ENCODE data around the gene FOXN1.

FOXN1 gene

DNA sequence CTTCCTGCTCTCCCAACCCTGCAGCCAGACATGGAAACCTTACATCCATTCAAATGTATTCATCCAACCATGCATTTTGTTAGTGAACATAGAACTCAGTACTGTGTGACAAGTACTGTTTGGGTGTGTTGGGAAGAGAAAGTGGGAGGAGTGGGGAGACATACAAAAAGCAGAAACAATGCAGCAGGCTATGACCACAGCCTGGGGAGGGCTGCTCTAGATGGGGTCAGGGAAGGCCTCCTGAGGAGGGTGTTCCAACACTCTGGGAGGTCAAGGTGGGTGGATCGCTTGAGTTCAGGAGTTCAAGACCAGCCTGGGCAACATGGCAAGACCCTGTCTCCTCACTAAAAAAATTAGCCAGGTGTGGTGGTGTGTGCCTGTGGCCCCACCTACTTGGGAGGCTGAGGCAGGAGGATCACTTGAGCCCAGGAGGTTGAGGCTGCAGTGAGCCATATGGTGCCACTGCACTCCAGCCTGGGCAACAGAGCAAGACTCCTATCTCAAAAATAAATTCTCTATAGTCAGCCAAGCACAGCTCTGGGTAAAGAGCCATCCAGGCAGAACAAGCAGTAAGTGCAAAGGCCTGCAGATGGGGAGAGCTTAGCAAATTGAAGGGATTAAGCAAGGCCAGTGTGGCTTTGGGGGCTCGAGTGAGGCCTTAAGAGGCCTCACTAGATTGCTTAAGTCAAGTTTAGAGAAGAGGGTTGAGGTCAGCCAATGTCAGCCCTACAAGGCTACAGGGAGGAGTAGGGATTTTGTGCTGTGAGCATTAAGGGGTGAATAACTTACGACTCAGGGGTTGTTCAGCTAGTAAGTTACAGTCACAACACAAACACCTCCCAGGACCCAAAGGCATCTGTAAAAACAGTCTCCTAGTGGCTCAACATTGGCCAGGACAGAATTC is 27.2 kb upstream of the FOXN1 start:
- no peak for DNase-seq (ENCODE audit: low spot score)

DNA sequence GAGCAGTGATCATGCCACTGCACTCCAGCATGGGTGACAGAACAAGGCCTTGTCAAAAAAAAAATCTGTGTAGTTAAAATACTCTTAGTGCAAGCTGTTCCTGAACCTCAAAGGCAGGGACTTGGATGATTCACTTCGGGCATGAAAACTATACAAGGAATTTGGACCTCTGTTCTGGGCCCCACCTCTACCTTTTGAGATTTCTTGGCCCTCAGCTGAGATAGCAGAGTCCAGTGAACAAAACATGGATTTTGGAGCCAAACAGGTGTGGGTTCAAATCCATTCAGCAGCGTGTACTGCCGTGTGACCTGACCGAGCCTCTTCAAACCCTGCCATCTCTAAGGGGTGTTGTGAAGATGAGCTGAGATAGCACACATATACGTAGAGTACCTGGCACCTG is 25.9 kb upstream of the FOXN1 start:
- no peak for DNase-seq (ENCODE audit: low spot score)

DNA sequence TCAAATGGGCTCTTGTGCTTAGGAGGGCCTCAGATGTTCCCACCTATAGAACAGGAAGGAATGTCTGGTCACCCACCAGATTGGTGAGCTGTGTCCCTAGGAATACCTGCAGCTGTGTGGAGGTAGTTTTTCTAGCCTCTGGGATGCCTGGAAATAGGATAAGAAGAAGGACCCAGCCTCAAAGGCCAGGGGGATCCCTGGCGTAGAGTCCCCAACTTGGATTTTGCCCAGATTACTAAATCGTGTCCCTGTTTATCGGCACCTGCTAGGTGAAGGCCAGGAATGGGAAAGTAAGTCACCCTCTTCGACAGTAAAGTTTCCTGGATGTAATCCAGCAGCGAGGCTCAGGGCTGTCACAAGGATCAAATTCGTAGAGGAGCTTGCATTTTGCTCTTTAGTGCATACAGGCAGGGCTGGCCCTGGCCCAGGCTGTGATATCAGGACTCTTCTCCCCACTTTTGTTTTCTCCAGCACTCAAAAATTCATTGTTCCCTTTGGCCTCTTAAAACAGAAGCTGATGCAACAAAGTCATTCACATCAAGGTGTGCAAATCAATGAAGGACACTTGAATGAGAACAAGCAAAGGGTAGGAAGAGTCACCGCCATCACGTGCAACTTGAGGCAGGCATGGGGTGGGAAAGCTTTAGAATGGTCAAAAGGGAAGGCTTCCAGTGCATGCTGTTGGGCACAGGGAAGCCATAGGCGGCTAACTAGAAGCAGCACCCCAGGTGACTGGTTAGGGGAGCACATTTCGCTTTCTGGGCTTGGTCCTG is 25.2 kb upstream of the FOXN1 start:
- no peak for DNase-seq (ENCODE audit: low spot score)

DNA sequence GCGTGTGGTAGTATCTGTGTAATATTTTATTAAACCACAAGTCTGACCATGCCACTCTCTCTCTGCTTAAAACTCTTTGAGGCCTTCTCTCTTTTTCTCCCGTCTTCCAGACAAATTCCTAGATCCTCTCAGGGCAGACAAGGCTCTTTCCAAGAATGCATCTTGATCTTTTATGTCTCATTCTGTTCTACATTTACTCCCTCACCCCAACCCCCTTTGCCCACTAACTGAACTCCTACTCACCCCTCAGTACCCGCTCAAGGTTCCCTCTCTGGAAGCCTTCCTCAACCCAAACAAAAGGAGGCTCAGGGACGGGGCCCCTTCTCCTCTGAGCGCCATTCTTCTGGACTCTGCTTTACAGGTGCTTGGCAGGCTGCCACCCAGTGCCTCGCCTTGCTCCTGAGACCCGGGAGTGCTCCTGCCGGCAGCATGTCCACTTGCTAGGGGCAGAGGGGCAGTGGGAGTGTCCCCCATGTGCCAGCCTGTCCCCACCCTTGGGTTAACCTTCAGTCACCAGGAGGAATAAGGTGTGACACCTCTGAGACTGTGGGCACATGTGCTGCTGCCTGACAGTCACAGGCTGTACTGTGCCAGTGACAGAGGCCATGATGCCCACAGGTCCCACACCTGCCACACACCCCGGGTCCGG is 23.5 kb upstream of the FOXN1 start:
- no peak for DNase-seq (ENCODE audit: low spot score)

DNA sequence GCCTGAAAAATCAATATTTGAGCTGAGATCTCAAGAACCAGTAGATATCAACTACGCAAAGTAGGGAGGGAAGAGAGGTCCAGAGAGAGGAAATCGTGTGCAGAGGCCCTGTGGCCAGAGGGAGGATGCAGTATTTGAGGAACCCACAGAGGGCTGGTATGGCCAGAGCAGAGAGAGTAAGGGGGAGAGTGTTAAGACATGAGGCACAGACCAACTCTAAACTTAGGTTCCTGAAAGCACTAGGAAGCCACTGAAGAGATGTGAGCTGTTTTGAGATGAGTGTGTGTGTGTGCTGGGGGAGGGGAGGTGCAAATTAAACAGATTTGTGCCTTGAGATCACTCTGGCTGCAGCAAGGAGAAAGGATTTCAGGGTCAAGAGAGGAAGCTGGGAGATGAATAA is 21.9 kb upstream of the FOXN1 start:
- no peak for DNase-seq (ENCODE audit: low spot score)

DNA sequence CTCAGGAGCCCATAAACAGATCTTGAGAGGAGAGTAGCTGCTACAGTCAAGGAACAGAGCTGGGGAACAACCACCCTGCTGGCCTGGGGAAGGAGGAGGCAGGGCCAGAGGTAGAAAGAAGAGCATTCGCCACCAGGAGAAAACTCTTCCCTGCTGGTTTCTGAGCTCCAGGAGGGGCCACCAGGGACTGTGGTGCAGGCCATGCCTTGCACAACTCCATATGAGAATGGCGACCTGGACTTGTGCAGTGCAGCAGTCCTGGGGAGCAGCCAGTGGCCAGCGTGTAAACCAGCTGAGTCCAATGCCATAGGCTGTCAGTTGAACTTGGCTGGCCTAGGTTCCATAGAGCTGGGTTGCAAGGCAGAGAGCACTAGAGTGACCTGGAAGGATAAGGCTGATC is 21.1 kb upstream of the FOXN1 start:
- no peak for DNase-seq (ENCODE audit: low spot score)

DNA sequence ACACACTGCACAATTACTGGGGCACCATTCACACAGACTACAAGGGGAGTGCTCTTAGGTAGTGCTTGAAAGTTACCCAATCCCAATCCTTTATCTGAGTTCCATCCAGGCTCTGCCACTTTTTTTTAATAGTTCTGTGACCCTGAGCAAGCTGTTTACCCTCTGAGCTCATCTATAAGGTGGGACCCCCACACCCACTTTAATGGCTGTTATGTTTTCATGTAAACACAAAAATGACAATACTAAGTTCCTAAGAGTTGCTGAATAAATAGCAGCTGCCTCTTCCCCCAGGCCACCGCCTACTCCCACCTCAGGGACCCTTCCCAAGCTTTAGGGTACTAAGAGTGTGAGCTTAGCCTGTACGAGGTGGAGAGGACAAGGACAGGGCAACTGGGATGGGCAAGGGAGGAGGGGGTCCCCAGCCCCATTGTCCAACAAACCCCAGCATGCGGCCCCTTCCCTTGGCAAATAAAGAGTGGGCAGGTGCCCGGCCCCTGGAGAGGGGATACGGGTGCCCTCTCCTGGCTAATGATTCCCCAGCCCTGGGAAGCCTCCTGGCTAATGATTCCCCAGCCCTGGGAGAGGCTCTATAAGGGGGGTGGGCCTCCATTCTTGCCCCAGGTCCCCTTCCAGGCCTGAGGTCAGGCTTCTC is 18.1 kb upstream of the FOXN1 start:
- no peak for DNase-seq (ENCODE audit: low spot score)

DNA sequence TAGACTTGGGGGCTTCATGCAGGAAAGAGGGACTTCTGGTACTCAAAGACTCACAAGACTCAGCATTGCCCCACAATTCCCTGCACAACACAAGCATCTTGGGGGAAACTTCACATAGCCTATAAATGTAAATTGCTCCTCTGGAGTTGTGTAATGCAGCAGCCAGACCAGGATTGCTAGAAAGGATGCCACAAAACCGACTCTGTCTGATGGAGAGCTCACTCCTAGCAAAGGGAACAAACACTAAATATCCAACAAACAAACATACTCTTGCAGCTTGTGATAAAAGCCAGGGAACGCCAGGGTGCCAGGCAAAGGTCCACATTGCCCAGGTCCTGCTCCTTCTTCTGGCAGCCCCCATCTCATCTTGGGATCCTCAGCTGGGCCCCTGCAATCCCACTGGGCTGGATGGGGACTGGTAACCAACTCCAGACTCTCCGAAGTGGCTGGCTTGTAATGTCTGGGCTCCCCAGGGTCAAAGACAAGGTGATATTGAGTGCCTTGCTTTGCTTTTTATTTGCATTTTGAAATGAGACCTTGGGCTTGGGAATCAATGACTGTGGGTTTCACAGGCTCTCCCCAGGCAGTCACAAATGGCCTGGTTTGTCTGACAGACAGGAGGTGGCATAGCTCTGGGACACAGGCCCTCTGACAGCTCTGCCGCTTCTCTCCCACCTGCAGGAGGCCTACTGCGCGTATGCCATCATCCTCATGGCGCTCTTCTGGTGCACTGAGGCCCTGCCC is 17.4 kb upstream of the FOXN1 start:
- DNase-seq (ENCODE audit: low spot score): no peak

DNA sequence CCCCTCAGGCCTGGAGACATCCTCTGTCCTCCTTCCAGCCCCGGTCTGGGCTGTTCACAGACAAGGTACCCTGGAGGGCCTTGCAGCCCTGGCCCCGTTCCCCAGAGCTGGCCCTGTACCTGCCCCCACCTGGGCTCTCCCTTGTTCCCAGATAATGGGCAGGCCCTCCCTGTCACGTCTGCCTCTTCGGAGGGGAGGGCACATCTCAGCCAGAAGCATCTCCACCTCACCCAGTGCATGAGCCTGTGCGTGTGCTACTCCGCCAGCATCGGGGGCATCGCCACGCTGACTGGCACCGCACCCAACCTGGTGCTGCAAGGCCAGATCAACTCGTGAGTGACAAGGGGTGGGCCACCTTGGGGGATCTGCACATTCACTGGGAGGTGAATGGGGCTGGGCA is 14.9 kb upstream of the FOXN1 start:
- no peak for DNase-seq (ENCODE audit: low spot score)

DNA sequence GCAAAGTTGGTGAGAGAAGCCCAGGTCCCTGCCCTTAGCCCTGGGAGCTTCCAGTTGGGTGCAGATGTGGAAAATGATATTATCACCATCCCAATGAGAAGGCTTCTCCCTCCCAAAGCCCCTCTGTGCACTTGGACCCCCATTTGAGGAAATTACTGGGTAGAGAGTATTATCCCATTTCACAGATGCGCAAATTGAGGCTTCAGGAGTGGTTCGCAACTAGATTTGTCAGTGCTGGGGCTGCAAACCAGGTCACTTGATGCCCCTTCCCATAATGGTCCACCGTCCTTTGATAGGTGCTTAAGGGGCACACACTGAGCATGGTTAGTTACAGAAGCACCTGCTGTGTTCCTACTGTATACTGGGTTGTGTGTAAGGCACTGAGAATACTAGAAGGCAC is 14.3 kb upstream of the FOXN1 start:
- DNase-seq (ENCODE audit: low spot score): no peak

DNA sequence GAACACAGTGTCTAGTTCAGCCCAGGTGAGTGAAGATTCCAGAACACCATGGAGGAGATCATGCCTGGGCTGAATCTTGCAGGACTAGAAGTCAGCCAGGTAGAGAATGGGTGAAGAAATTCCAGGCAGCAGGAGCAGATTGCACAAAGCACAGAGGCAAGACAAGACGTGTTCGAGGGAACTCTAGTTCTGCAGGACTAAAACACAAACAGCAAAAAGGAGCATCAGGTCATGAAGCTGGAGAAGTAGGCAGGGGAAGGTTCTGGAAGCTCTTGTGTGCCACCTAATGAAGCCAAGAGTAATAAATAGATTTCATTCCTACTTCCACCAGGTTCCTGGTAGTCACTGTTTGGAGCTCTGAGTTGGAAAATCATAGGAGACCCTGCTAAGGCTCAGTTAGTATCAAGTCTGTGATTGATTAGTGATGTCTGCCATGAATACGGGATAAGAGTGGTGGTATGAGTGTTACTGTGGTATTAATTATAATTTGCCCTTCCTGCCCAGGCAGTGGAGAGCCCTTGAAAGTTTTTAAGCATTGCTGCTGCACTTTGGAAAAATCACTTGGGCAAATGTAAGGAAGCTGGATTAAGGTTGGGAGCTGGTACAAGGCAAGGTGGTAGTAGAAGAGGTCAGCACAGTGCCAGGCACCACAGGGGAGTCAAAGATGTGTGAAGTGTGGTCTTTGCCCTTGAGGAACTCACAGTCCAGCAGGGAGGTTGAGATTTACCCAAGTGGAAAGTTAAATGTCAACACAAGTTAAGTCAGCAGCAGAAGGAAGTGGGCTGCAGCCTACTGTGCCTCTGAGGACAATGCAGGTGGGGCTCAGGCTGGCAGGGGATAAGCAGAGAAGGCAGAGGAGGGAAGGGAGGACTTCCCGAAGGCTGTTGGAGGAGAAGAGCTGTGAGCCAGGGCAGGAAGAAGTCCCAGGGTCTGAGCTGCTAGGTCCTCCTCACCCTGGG is 13.5 kb upstream of the FOXN1 start:
- DNase-seq (ENCODE audit: low spot score): no peak

DNA sequence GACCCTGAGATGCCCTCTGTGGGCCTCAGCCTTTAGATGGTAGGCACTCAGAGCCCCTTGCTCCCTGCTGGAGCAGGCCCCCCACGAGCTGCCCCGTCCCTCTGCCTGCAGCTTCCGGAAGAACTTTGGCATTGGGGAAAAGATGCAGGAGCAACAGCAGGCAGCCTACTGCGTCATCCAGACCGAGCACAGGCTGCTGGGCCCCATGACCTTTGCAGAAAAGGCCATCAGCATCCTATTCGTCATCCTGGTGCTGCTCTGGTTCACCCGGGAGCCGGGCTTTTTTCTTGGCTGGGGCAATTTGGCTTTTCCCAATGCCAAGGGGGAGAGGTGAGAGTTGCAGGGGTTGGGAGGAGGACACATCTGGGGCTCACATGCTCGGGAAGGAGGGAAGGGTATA is 12.7 kb upstream of the FOXN1 start:
- DNase-seq (ENCODE audit: low spot score): no peak

DNA sequence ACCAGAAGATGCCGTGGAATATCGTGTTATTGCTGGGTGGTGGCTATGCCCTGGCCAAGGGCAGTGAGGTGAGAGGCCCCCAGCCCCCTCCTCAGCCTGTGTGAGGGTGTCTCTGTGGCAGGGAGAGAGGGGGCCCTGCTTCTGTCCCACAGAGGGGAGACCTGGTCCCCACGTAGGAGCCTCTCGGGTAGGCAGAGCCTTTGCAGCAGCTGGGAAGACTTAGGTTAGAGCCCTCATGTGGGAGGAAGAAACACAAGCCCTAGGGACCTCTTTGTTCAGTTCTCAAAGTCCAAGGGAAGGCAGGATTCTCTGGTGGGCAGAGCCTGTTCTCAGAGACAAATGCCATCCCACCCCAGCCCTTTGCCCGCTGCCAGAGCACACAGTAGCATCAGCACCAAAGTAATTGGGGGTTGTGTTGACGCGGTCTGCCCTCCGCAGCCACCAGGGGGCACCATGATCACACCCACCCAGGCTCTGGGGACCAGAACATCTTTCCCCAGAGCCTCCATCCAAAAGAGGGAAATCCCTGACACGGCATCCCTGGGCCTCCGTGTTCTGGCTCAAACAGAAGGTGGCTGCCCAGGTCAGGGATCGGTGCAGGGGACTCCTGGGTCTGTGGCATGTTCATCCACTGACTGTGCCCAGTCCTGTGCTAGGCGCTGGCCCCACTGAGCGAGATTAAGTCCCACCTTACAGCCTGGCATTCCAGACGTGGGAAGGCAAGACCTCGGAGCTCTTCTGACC is 11.5 kb upstream of the FOXN1 start:
- DNase-seq (ENCODE audit: low spot score): peak; percentile 54

DNA sequence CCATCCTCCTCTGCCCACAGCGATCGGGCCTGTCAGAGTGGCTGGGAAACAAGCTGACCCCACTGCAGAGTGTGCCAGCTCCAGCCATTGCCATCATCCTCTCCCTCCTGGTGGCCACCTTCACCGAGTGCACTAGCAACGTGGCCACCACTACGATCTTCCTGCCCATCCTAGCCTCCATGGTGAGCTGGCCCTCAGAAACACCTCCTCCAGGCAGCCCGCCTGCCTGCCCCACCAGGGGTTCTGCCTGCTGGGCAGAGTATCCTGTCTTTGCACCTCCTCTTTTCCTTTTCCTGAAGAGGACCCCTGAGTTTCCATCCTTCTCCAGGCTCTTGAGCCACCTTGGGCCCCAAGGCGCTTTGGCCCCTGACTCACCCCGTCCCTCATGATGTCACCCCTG is 10.5 kb upstream of the FOXN1 start:
- no peak for DNase-seq (ENCODE audit: low spot score)

DNA sequence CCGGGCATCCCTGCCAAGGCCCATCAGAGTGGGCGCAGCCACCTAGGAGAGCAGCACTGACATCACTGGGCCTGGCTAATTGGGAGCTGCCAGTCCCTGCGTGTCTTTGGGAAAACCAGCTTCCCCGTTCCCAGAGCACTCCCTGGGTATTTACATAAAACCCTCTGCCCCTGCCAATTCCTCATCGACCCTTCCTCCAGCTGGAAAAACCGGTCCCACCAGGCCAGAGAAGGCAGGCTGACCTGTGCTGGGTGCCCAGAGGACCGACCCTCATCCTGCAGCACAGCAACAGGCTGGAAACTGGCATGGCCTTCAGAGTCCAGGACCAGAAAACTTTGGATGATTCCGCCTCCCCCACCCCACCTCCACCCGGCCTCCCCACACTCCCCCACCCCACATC is 8.2 kb upstream of the FOXN1 start:
- DNase-seq (ENCODE audit: low spot score): no peak

DNA sequence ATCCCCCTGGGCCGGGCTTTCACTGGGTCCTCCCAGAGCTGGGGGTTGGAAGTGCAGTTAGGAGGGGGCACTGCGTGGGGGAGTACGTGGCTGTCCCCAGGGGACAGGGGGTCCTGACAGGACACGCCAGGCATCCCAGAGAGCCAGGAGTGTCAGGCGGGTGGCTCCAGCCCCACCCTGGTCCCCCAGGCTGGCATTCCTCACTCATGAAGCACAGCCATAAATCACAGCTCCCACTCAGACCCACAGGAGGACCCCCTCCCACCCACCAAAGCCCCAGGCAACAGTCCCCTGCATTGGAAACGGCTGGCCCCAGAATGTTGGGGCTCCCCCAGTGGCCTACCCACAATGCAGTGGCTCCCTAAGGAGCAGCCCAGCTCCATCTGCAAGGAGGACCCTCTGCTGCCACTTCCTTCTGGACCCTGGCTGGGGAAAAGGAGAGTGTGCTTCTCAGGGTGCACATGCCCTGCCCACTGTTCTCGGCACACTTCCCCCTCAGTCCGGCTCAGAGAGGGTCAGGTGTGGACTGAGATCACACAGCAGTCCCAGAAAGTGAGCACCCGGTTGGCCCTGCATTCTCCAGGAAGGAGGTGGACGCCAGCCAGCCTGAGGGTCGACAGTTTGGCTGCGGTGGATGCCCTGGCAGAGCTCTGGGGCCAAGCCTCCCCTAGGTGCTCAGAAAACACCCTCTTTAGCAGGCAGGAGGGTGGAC is 7.3 kb upstream of the FOXN1 start:
- DNase-seq (ENCODE audit: low spot score): no peak

DNA sequence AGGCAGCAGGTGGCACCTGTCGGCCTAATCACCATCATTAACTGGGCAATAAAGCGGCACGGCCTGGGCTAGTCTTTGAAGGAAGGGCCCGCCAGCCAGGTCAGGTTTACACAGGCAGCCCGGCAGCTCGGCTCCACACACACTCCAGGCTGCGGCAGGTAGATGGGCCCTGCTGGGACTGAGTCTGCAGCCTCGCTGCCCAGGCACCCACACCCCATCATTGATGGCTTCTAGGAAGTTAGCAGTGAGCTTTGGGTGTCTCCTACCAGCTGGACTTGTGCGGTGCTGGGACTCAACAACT is 6.8 kb upstream of the FOXN1 start:
- DNase-seq (ENCODE audit: low spot score): no peak

DNA sequence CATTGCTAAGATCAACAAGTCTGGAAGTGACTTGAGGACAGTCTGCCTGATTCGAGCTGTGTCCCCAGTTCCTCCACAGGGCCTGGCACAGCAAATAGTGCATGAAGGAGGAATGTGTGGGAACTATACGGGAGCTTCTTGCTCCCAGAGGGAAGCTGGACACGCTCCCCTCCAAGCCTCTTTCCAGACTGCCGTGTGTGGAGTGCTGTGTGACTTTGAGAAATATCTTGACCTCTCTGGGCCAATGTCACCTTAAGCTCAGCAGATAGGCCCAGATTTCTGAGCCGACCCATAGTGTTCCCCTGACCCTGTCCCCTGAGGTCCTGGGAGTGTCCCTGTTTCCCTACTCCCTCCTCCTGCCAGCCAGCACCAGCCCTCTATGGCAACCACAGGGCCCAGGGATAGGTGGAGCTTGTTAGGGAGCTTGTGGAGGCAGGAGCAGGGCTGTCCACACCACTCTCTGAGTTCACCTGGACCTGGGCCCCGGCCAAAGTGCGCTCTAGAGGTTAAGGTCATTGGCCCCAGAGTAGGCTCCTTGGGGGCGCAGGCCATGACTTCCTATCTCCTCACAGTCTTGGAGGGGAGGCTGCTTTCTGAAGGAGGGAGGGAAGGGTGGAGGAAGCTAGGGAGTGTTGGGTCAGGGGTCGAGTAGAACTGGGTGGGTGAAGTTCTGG is 6.3 kb upstream of the FOXN1 start:
- no peak for DNase-seq (ENCODE audit: low spot score)
